Fibroblast of lung (primary cell): ENCODE data around the gene MAJIN. TPM values are rescaled to one million over a fixed set of nuclear protein-coding genes. Genes with fewer than 3 reads are reported as not detected.

Experiments
- DNase-seq, 2 donors: peaks; one replicate each; pipeline versions ENCODE4 v3.0.0 to v3.0.0-alpha.2; 2010; ENCODE audit warnings: low read depth in 2 of 2
- H2AFZ ChIP-seq: 2 replicates; pipeline ENCODE4 v1.5.1; 2012; ENCODE audit warnings: low read length, control low read depth, inconsistent platforms
- H3K27ac ChIP-seq: 2 replicates; pipeline ENCODE4 v1.5.1; 2011; ENCODE audit warnings: low read length, control low read depth; ENCODE audit not compliant: insufficient read depth
- H3K27me3 ChIP-seq: 2 replicates; pipeline ENCODE4 v1.5.1; 2011; ENCODE audit warnings: mild to moderate bottlenecking, low read length; ENCODE audit not compliant: control insufficient read depth, insufficient read depth
- H3K36me3 ChIP-seq: 2 replicates; pipeline ENCODE4 v1.5.1; 2011; ENCODE audit warnings: low read length; ENCODE audit not compliant: control insufficient read depth, insufficient read depth
- H3K4me1 ChIP-seq: 2 replicates; pipeline ENCODE4 v1.5.1; 2011; ENCODE audit warnings: low read length; ENCODE audit not compliant: control insufficient read depth, insufficient read depth; ENCODE audit errors: extremely low read depth
- H3K4me2 ChIP-seq: 2 replicates; pipeline ENCODE4 v1.5.1; 2011; ENCODE audit warnings: low read length, control low read depth; ENCODE audit not compliant: insufficient read depth; ENCODE audit errors: extremely low read depth
- H3K4me3 ChIP-seq, 4 experiments: fragments of 200-600 bp in 1 of 4; sonication (generic) in 1 of 4; replicated peaks in 1 of 4; 2 replicates each; pipeline ENCODE4 v1.5.1; 2011 to 2016; ENCODE audit warnings: low read length in 4 of 4, low read depth in 3 of 4, mild to moderate bottlenecking in 3 of 4, control low read depth in 2 of 4, inconsistent platforms in 1 of 4, mixed read lengths in 1 of 4; ENCODE audit not compliant: insufficient read depth in 1 of 4; ENCODE audit errors: control extremely low read depth in 1 of 4
- H3K79me2 ChIP-seq: 2 replicates; pipeline ENCODE4 v1.5.1; 2012; ENCODE audit warnings: mild to moderate bottlenecking, low read length, inconsistent platforms; ENCODE audit not compliant: control insufficient read depth, insufficient read depth
- H3K9ac ChIP-seq: 2 replicates; pipeline ENCODE4 v1.5.1; 2011; ENCODE audit warnings: mild to moderate bottlenecking, low read length, control low read depth; ENCODE audit not compliant: insufficient read depth
- H3K9me3 ChIP-seq: 2 replicates; pipeline ENCODE4 v1.5.1; 2012; ENCODE audit warnings: low read depth, low read length; ENCODE audit not compliant: control insufficient read depth, insufficient read depth
- H4K20me1 ChIP-seq: 2 replicates; pipeline ENCODE4 v1.5.1; 2011; ENCODE audit warnings: low read length; ENCODE audit not compliant: control insufficient read depth, insufficient read depth; ENCODE audit errors: extremely low read depth
- EZH2 ChIP-seq: IDR thresholded peaks from 2 replicates; pipeline ENCODE4 v1.5.1; 2012; ENCODE audit warnings: low read length, control low read depth, mild to moderate bottlenecking; ENCODE audit errors: missing control alignments
- polyA plus RNA-seq, 2 donors: library from polyadenylated mRNA; depleted of rRNA in 1 of 2; stranded (reverse) in 1 of 2; unstranded in 1 of 2; fragments of >200 nt; gene quantifications; 2 replicates each; pipeline ENCODE4 v1.2.1, GENCODE V29; 2011 to 2012; ENCODE audit warnings: missing spikeins in 1 of 2
- total RNA-seq: library from RNA; depleted of rRNA; stranded (reverse); fragments of >200 nt; gene quantifications from 2 replicates; pipeline ENCODE4 v1.2.1, GENCODE V29; 2014
- TF ChIP-seq, protein P1 (sequence below), 2 donors: IDR thresholded peaks in 1 of 2; conservative IDR thresholded peaks in 1 of 2; 1 replicate in 1 of 2; 2 replicates in 1 of 2; pipeline ENCODE4 v1.5.1; 2011 to 2012; ENCODE audit warnings: low read length in 2 of 2, control low read depth in 1 of 2, inconsistent platforms in 1 of 2, low read depth in 1 of 2, mild to moderate bottlenecking in 1 of 2

The MAJIN gene
- total and polyA plus RNA-seq, 2 donors (not counting 1 experiment from before 2014, with no cell fraction given), result not detected

DNA sequence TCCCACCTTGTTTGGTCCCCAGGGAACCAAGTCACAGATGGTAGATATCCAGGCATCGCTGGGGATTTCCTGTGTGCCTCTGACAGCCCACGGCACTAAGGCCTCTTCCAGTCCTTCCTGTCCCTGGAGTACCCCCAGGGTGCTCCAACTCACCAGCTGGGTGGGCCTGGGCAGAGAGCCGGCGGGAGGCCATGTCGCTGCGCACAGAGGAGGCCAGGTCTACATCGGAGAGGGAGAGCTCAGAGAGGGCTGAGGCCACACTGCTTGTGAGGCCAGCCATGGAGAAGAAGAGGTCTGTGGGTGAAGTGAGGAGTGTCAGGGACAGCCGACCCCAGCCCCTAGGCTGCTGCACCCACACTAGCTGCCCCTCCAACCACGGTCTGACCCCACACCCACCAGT is 60.2 kb downstream of the MAJIN start:
- DNase-seq, result no peak
- Histone ChIP-seq H3K36me3 (peaks cover 17% of the 10 kb centered on the region), H3K9ac (no peak overlapping the region), H3K4me1 (no peaks in the 10 kb centered on the region), H3K9me3 (no peaks in the 10 kb centered on the region), H3K4me3 (no peak overlapping the region), H3K79me2 (peaks cover 7% of the 10 kb centered on the region), H3K27ac (no peak overlapping the region), H4K20me1 (no peaks in the 10 kb centered on the region), H3K4me2 (no peak overlapping the region), H2AFZ (no peak overlapping the region), H3K27me3 (no peaks in the 10 kb centered on the region)
- no peak for TF ChIP-seq EZH2
- TF ChIP-seq, protein P1, sequence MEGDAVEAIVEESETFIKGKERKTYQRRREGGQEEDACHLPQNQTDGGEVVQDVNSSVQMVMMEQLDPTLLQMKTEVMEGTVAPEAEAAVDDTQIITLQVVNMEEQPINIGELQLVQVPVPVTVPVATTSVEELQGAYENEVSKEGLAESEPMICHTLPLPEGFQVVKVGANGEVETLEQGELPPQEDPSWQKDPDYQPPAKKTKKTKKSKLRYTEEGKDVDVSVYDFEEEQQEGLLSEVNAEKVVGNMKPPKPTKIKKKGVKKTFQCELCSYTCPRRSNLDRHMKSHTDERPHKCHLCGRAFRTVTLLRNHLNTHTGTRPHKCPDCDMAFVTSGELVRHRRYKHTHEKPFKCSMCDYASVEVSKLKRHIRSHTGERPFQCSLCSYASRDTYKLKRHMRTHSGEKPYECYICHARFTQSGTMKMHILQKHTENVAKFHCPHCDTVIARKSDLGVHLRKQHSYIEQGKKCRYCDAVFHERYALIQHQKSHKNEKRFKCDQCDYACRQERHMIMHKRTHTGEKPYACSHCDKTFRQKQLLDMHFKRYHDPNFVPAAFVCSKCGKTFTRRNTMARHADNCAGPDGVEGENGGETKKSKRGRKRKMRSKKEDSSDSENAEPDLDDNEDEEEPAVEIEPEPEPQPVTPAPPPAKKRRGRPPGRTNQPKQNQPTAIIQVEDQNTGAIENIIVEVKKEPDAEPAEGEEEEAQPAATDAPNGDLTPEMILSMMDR (conservative IDR thresholded peaks at IDR 0.05 in 1 of 2, IDR thresholded peaks at IDR 0.05 in 1 of 2; ENCODE audit: low read depth in 1 of 2, low read length in 2 of 2), result no peak

DNA sequence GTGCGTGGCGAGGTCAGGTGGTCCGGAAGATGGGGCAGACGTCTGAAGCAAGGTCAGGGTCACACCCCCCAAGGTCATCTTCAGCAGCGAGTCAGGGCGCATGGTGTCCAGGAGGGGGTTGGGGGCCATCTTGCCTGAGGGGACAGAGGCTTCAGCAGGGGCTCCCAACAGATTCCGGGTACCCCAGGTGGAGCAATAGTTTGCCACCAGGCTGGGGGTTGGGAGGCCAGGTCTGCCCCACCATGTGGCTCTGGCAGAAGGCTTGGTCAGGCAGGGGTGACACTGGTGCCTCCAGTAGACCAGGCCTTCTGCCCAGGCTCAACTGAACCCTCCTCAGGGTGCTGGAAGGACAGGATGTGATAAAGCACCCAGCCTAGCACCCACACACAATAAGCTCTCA is 60.8 kb downstream of the MAJIN start:
- no peak overlapping the region for H2AFZ ChIP-seq
- peaks cover 2% of the 10 kb centered on the region for H3K79me2 ChIP-seq
- no peaks in the 10 kb centered on the region for H3K9me3 ChIP-seq
- peaks cover 19% of the 10 kb centered on the region for H3K36me3 ChIP-seq
- no peaks in the 10 kb centered on the region for H4K20me1 ChIP-seq
- TF ChIP-seq EZH2, result no peak
- TF ChIP-seq, protein P1 (conservative IDR thresholded peaks at IDR 0.05 in 1 of 2, IDR thresholded peaks at IDR 0.05 in 1 of 2; ENCODE audit: low read depth in 1 of 2, low read length in 2 of 2), result no peak
- H3K4me1 ChIP-seq, result no peaks in the 10 kb centered on the region
- no peak overlapping the region for H3K4me3 ChIP-seq
- H3K4me2 ChIP-seq, result no peak overlapping the region
- no peak overlapping the region for H3K27ac ChIP-seq
- H3K27me3 ChIP-seq, result no peaks in the 10 kb centered on the region
- DNase-seq, result no peak
- no peak overlapping the region for H3K9ac ChIP-seq

DNA sequence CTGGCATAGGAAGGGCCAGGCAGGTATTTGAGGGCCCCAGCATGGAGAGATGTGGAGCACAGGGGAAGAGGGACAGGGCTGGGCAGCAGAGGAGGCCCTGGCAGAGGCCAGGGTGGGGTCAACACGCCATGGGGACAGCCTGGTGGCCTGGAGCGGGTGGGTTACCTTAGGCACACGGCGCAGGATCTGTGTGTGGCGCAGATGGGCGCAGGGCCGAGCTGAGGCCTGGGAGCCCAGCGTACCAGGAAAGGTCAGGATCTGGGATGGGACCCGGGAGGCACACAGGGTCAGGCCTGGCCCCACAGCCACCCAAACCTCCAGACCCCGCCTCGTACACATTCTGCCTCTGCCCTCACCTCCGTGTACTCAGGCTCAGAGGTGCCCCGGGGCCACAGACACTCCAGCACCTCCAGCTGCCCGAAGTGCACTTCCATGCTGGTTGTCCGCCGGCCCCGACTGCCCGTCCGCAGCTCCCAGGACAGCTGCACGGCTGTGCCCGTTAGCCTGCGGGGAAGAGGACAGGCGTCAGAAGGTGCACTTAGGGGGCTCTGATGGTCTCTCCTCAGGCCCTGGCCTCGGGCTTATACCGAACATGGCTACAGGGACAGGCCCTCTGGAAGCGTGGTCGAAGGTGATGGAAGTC is 61.3 kb downstream of the MAJIN start:
- Histone ChIP-seq H3K36me3 (peaks cover 19% of the 10 kb centered on the region), H4K20me1 (no peaks in the 10 kb centered on the region)

More for the DNA sequence above, 61.3 kb downstream of the MAJIN start:
- Histone ChIP-seq H3K4me1 (no peaks in the 10 kb centered on the region), H3K4me3 (no peak overlapping the region), H2AFZ (no peak overlapping the region), H3K4me2 (no peak overlapping the region), H3K9ac (no peak overlapping the region), H3K9me3 (no peaks in the 10 kb centered on the region), H3K79me2 (no peaks in the 10 kb centered on the region), H3K27me3 (no peaks in the 10 kb centered on the region), H3K27ac (no peak overlapping the region)
- no peak for DNase-seq
- TF ChIP-seq, protein P1 (conservative IDR thresholded peaks at IDR 0.05 in 1 of 2, IDR thresholded peaks at IDR 0.05 in 1 of 2; ENCODE audit: low read depth in 1 of 2, low read length in 2 of 2), result no peak
- no peak for TF ChIP-seq EZH2
